Kidney epithelial cell (primary cell): ENCODE measurements around the gene ZDHHC11. TPM values are rescaled to one million over a fixed set of nuclear protein-coding genes. Genes with fewer than 3 reads are reported as not detected.

Experiments used
- DNase-seq: peaks from one replicate; pipeline ENCODE4 v3.0.0-alpha.2; 2010; ENCODE audit warnings: low read depth
- H3K27me3 ChIP-seq: 2 replicates; pipeline ENCODE4 v1.6.0; 2011; ENCODE audit warnings: low read length; ENCODE audit not compliant: control insufficient read depth, insufficient read depth
- H3K36me3 ChIP-seq: 2 replicates; pipeline ENCODE4 v1.5.1; 2011; ENCODE audit warnings: low read length; ENCODE audit not compliant: control insufficient read depth, insufficient read depth
- H3K4me3 ChIP-seq: 2 replicates; pipeline ENCODE4 v1.5.1; 2011; ENCODE audit warnings: low read depth, mild to moderate bottlenecking, control low read depth, low read length
- total RNA-seq: library from RNA; depleted of rRNA; stranded (reverse); fragments of >200 nt; gene quantifications from 2 replicates; pipeline ENCODE4 v1.2.3, GENCODE V29; 2015
- TF ChIP-seq, protein P1 (sequence below): IDR thresholded peaks from 2 replicates; pipeline ENCODE4 v1.5.1; 2011; ENCODE audit warnings: mild to moderate bottlenecking, moderate library complexity, low read length, control low read depth, inconsistent platforms; ENCODE audit not compliant: insufficient read depth, poor library complexity, severe bottlenecking

ZDHHC11 gene
- total RNA-seq, 1 donor from 2014 or later, result 1.3 TPM

DNA sequence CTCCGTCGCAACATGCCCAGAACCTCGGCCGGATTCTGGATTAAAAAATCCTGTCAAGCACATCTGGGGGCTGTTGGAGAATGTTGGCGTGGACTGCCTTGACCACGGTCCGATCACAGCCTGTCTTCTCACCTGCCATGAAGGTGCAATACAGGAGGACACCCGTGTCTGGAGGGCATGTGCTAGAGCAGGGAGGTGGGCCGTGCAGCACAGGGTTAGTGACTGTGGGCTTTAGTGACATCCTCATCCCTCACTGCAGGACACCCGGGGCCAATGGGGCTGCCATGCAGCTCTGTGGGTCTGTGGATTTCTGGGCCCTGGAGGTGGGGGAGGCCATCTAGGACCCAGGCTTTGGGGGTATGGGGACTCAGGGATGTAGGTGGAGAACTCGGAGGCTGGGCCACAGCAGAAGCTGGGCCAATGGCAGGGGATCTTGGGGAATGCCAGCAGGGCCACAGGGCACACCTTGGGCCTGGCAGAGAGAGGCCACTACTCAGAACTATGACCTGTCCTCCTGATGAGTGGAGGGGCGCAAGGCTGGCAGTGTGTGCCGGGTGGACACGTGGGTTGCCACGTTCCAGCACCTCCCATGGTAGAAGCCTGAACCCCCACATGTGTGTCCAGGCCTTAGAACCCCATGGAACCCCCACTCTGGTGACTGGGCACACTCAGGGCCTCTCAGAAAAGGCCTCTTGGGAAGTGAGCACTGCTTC lies 89.6 kb downstream of the ZDHHC11 start:
- no peaks in the 10 kb centered on the region for H3K36me3 ChIP-seq
- DNase-seq, result no peak
- TF ChIP-seq, protein P1, sequence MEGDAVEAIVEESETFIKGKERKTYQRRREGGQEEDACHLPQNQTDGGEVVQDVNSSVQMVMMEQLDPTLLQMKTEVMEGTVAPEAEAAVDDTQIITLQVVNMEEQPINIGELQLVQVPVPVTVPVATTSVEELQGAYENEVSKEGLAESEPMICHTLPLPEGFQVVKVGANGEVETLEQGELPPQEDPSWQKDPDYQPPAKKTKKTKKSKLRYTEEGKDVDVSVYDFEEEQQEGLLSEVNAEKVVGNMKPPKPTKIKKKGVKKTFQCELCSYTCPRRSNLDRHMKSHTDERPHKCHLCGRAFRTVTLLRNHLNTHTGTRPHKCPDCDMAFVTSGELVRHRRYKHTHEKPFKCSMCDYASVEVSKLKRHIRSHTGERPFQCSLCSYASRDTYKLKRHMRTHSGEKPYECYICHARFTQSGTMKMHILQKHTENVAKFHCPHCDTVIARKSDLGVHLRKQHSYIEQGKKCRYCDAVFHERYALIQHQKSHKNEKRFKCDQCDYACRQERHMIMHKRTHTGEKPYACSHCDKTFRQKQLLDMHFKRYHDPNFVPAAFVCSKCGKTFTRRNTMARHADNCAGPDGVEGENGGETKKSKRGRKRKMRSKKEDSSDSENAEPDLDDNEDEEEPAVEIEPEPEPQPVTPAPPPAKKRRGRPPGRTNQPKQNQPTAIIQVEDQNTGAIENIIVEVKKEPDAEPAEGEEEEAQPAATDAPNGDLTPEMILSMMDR, result no peak
- H3K27me3 ChIP-seq, result peaks cover 21% of the 10 kb centered on the region
- H3K4me3 ChIP-seq, result no peak overlapping the region

GRCh38 chr5:760363-761058 lies 90.3 kb downstream of the ZDHHC11 start:
- Histone ChIP-seq H3K27me3 (peaks cover 21% of the 10 kb centered on the region), H3K36me3 (no peaks in the 10 kb centered on the region), H3K4me3 (no peak overlapping the region)
- TF ChIP-seq, protein P1, result no peak
- DNase-seq, result no peak

GRCh38 chr5:759781-760362 lies 90.9 kb downstream of the ZDHHC11 start:
- TF ChIP-seq, protein P1, result no peak
- H3K36me3 ChIP-seq, result no peaks in the 10 kb centered on the region
- peaks cover 21% of the 10 kb centered on the region for H3K27me3 ChIP-seq
- H3K4me3 ChIP-seq, result no peak overlapping the region
- DNase-seq, result no peak

- Histone ChIP-seq H3K4me3 (no peak overlapping the region), H3K36me3 (no peaks in the 10 kb centered on the region), H3K27me3 (peaks cover 21% of the 10 kb centered on the region)
- TF ChIP-seq, protein P1, result no peak
- no peak for DNase-seq
These were observed 91.6 kb downstream of the ZDHHC11 start for GRCh38 chr5:759111-759751.

GRCh38 chr5:758698-759053 lies 92.1 kb downstream of the ZDHHC11 start:
- H3K4me3 ChIP-seq, result no peak overlapping the region
- TF ChIP-seq, protein P1, result no peak
- H3K27me3 ChIP-seq, result peaks cover 21% of the 10 kb centered on the region
- no peaks in the 10 kb centered on the region for H3K36me3 ChIP-seq
- DNase-seq, result no peak
